Measurements from ENCODE around the gene OTOS.

Gene OTOS

DNA sequence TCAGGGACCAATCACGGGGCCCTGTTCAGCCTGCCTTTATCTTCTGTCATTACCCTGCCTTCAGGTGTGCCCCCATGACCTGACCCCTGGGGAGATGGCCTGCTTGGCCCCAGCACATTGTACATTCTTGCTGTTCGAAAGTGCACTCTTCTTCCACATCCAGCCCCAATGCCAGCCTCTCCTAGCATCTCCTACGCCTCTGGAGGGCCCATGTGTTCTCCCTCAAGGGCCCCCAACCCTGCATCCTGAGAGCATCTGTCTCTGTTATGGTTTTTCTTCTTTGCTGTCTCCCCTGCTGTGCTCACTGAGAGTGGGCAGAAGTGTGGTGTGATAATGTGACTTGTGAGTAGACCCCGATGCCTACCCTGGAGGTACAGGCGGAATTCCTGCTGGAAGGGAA lies 41.5 kb upstream of the OTOS start:
- H3K9ac ChIP-seq (ENCODE audit: low read depth, low read length, poor library complexity) = no peak overlapping the region
- WGBS, 2 donors (ENCODE audit: extremely low coverage in 2 of 2, insufficient read length in 2 of 2, insufficient replicate concordance in 1 of 2) = no CpG with 5 or more reads among the region's 5 CpGs
- no peak overlapping the region for H3K23ac ChIP-seq (ENCODE audit: low read depth, low read length, poor library complexity)
- no peak overlapping the region for H2AFZ ChIP-seq (ENCODE audit: low read length)
- DNase-seq (ENCODE audit: low spot score) = no peak
- no peak overlapping the region for H4K8ac ChIP-seq (ENCODE audit: low read depth, low read length)
- H3K4ac ChIP-seq (ENCODE audit: low read length) = no peak overlapping the region
- H3K4me1 ChIP-seq (ENCODE audit: control insufficient read depth in 2 of 2, insufficient read depth in 1 of 2, low read depth in 1 of 2, low read length in 2 of 2) = peaks cover 0 to 4% of the 10 kb centered on the region in 2 donors
- no peak overlapping the region for H3K14ac ChIP-seq (ENCODE audit: low read length)
- H2BK120ac ChIP-seq (ENCODE audit: low read depth, low read length) = no peak overlapping the region
- no peak overlapping the region for H2AK5ac ChIP-seq (ENCODE audit: low read depth, low read length)
- H3K27me3 ChIP-seq (ENCODE audit: control insufficient read depth in 3 of 3, insufficient read depth in 3 of 3, low read depth in 1 of 3, low read length in 3 of 3) = peaks cover 0 to 35% (median 0%) of the 10 kb centered on the region in 3 experiments
- H2BK5ac ChIP-seq (ENCODE audit: low read length) = no peak overlapping the region
- no peak overlapping the region for H3K27ac ChIP-seq (replicated peaks; ENCODE audit: low read length)
- peak overlapping the region; percentile 65 for H3K18ac ChIP-seq (ENCODE audit: low read length)
- H3K36me3 ChIP-seq (replicated peaks in 1 of 2; ENCODE audit: control insufficient read depth in 2 of 2, insufficient read depth in 2 of 2, low read length in 2 of 2) = no peaks in the 10 kb centered on the region
- no peak overlapping the region for H3K4me2 ChIP-seq (ENCODE audit: insufficient read depth, low read length, poor library complexity, severe bottlenecking)
- peak overlapping the region; percentile 30 for H2BK15ac ChIP-seq (ENCODE audit: low read length)
- no peak overlapping the region for H4K91ac ChIP-seq (ENCODE audit: low read depth, low read length, poor library complexity)
- H2BK12ac ChIP-seq (ENCODE audit: low read length) = no peak overlapping the region
- H3K9me3 ChIP-seq (replicated peaks in 1 of 2; ENCODE audit: control insufficient read depth in 2 of 2, insufficient read depth in 1 of 2, low read depth in 1 of 2, low read length in 2 of 2) = peaks cover 0 to 2% of the 10 kb centered on the region in 2 donors
- H3K79me1 ChIP-seq (ENCODE audit: low read depth, low read length) = no peaks in the 10 kb centered on the region
- H3K4me3 ChIP-seq (ENCODE audit: low read length in 2 of 2) = no peak overlapping the region

DNA sequence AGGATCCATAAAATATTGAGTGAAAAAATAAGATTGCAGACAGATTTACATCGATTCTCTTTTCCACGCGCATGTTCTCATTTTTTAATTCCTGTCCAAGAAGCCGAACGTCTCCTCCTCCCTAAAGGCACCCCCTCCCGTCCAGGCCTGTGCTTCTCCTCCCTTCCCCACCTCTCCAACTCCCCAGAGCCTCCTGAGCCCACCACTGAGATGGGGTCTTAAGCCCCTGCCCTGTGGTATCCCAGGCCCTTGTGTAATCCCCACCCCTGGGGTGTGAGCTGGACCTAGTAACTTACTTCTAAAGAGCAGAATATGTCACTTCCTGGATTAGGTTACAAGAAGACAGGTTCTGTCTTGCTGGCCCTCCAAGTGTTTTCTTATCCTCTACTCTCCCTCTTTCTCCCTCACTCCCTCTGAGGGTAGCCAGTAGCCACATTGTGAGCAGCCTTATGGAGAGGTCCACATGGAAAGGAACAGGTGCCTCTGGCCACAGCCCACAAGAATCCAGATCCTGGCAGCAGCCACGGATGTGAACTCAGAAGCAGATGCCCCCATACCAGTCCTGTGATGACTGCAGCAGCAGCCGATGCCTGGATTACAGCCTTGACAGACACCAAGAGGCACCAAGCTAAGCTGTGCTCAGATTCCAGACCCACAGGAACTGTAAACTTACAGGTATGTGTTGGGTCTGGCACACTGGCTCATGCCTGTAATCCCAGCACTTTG lies 39.6 kb upstream of the OTOS start:
- peaks cover 0 to 52% (median 0%) of the 10 kb centered on the region in 3 experiments for H3K27me3 ChIP-seq (ENCODE audit: control insufficient read depth in 3 of 3, insufficient read depth in 3 of 3, low read depth in 1 of 3, low read length in 3 of 3)
- H4K91ac ChIP-seq (ENCODE audit: low read depth, low read length, poor library complexity) = no peak overlapping the region
- H3K4me2 ChIP-seq (ENCODE audit: insufficient read depth, low read length, poor library complexity, severe bottlenecking) = no peak overlapping the region
- H3K14ac ChIP-seq (ENCODE audit: low read length) = no peak overlapping the region
- H3K23ac ChIP-seq (ENCODE audit: low read depth, low read length, poor library complexity) = no peak overlapping the region
- WGBS, 2 donors (ENCODE audit: extremely low coverage in 2 of 2, insufficient read length in 2 of 2, insufficient replicate concordance in 1 of 2) = no CpG with 5 or more reads among the region's 8 CpGs
- H3K9me3 ChIP-seq (replicated peaks in 1 of 2; ENCODE audit: control insufficient read depth in 2 of 2, insufficient read depth in 1 of 2, low read depth in 1 of 2, low read length in 2 of 2) = no peaks in the 10 kb centered on the region
- H3K79me1 ChIP-seq (ENCODE audit: low read depth, low read length) = no peaks in the 10 kb centered on the region
- H3K4ac ChIP-seq (ENCODE audit: low read length) = no peak overlapping the region
- DNase-seq (ENCODE audit: low spot score) = no peak
- H3K27ac ChIP-seq (replicated peaks; ENCODE audit: low read length) = no peak overlapping the region
- H2BK15ac ChIP-seq (ENCODE audit: low read length) = no peak overlapping the region
- H3K9ac ChIP-seq (ENCODE audit: low read depth, low read length, poor library complexity) = no peak overlapping the region
- no peak overlapping the region for H2BK120ac ChIP-seq (ENCODE audit: low read depth, low read length)
- no peak overlapping the region for H2AFZ ChIP-seq (ENCODE audit: low read length)
- no peak overlapping the region for H2AK5ac ChIP-seq (ENCODE audit: low read depth, low read length)
- no peak overlapping the region for H3K4me3 ChIP-seq (ENCODE audit: low read length in 2 of 2)
- H2BK12ac ChIP-seq (ENCODE audit: low read length) = no peak overlapping the region
- no peak overlapping the region for H2BK5ac ChIP-seq (ENCODE audit: low read length)
- no peaks in the 10 kb centered on the region for H3K36me3 ChIP-seq (replicated peaks in 1 of 2; ENCODE audit: control insufficient read depth in 2 of 2, insufficient read depth in 2 of 2, low read length in 2 of 2)
- H3K18ac ChIP-seq (ENCODE audit: low read length) = peak overlapping the region; percentile 53
- peaks cover 0 to 4% of the 10 kb centered on the region in 2 donors for H3K4me1 ChIP-seq (ENCODE audit: control insufficient read depth in 2 of 2, insufficient read depth in 1 of 2, low read depth in 1 of 2, low read length in 2 of 2)
- H4K8ac ChIP-seq (ENCODE audit: low read depth, low read length) = no peak overlapping the region

DNA sequence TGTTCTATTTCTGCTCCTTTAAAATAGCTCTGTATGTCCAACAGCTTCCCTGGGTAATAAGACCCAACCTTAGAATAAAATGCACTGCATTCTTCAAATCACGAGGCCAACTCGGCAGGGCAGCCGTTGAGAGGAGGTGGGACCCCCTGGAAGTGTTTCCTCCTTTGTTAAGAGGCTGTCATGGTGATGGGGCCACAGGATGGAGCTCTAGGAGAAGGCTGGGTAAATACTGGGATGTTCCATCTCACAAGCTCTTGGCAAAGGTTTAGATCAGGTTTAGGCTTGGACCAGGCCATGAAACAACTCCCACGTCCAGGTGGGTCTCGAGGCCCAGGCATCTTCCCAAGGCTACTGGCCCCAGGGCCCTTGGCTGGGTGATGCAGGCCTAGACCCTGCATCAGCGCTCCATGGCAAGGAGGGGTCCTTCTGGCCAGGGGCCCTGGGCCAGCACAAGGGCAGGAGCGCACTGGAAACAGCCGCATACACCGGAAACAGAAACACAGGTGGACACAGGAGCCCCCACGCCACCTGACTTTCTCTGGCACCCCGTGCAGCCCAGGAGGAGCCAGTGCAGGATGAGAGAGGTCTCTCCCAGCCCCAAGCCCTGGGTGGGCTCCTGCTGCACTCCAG lies 38.8 kb upstream of the OTOS start:
- Histone ChIP-seq H3K14ac (ENCODE audit: low read length) (no peak overlapping the region), H3K36me3 (replicated peaks in 1 of 2; ENCODE audit: control insufficient read depth in 2 of 2, insufficient read depth in 2 of 2, low read length in 2 of 2) (no peaks in the 10 kb centered on the region), H3K4ac (ENCODE audit: low read length) (peak overlapping the region; percentile 85), H3K27me3 (ENCODE audit: control insufficient read depth in 3 of 3, insufficient read depth in 3 of 3, low read depth in 1 of 3, low read length in 3 of 3) (peaks cover 0 to 53% (median 0%) of the 10 kb centered on the region in 3 experiments), H3K4me2 (ENCODE audit: insufficient read depth, low read length, poor library complexity, severe bottlenecking) (no peak overlapping the region), H2AK5ac (ENCODE audit: low read depth, low read length) (peak overlapping the region; percentile 82), H3K4me3 (ENCODE audit: low read length in 2 of 2) (no peak overlapping the region), H2BK15ac (ENCODE audit: low read length) (peak overlapping the region; percentile 82), H2BK5ac (ENCODE audit: low read length) (no peak overlapping the region), H3K9me3 (replicated peaks in 1 of 2; ENCODE audit: control insufficient read depth in 2 of 2, insufficient read depth in 1 of 2, low read depth in 1 of 2, low read length in 2 of 2) (no peaks in the 10 kb centered on the region), H3K79me1 (ENCODE audit: low read depth, low read length) (no peaks in the 10 kb centered on the region), H2BK120ac (ENCODE audit: low read depth, low read length) (no peak overlapping the region), H3K9ac (ENCODE audit: low read depth, low read length, poor library complexity) (no peak overlapping the region), H4K91ac (ENCODE audit: low read depth, low read length, poor library complexity) (no peak overlapping the region), H3K27ac (replicated peaks; ENCODE audit: low read length) (no peak overlapping the region), H2AFZ (ENCODE audit: low read length) (no peak overlapping the region), H3K23ac (ENCODE audit: low read depth, low read length, poor library complexity) (peak overlapping the region; percentile 77), H2BK12ac (ENCODE audit: low read length) (peak overlapping the region; percentile 48), H3K4me1 (ENCODE audit: control insufficient read depth in 2 of 2, insufficient read depth in 1 of 2, low read depth in 1 of 2, low read length in 2 of 2) (peaks cover 0 to 4% of the 10 kb centered on the region in 2 donors), H4K8ac (ENCODE audit: low read depth, low read length) (no peak overlapping the region), H3K18ac (ENCODE audit: low read length) (peak overlapping the region; percentile 89)
- WGBS, 2 donors (ENCODE audit: extremely low coverage in 2 of 2, insufficient read length in 2 of 2, insufficient replicate concordance in 1 of 2) = no CpG with 5 or more reads among the region's 11 CpGs
- no peak for DNase-seq (ENCODE audit: low spot score)

DNA sequence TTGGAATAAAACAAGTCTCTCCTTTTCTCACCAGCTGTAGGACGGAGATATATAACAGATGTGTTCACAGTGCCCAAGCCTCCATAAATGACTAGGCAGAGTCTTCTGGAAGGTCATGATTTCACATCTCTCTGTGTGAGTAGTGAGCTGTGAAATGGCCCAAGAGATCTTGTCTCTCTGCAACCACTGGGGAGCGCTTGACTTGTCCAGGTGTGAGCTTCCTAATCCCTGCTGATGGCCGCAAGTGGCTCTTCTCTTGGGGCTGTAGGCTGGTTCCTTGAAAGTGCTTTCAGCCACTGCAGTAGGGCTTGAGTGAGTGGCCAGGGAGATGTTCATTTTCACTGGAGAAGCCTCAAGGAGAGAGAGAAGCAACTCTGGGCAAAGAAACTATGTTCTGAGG lies 38.1 kb upstream of the OTOS start:
- H3K79me1 ChIP-seq (ENCODE audit: low read depth, low read length) = no peaks in the 10 kb centered on the region
- DNase-seq (ENCODE audit: low spot score) = no peak
- no peak overlapping the region for H2AK5ac ChIP-seq (ENCODE audit: low read depth, low read length)
- H3K18ac ChIP-seq (ENCODE audit: low read length) = no peak overlapping the region
- H2BK12ac ChIP-seq (ENCODE audit: low read length) = no peak overlapping the region
- H2BK5ac ChIP-seq (ENCODE audit: low read length) = no peak overlapping the region
- no peak overlapping the region for H2AFZ ChIP-seq (ENCODE audit: low read length)
- H3K9ac ChIP-seq (ENCODE audit: low read depth, low read length, poor library complexity) = no peak overlapping the region
- peaks cover 0 to 49% (median 0%) of the 10 kb centered on the region in 3 experiments for H3K27me3 ChIP-seq (ENCODE audit: control insufficient read depth in 3 of 3, insufficient read depth in 3 of 3, low read depth in 1 of 3, low read length in 3 of 3)
- H3K4me1 ChIP-seq (ENCODE audit: control insufficient read depth in 2 of 2, insufficient read depth in 1 of 2, low read depth in 1 of 2, low read length in 2 of 2) = peaks cover 0 to 6% of the 10 kb centered on the region in 2 donors
- H4K8ac ChIP-seq (ENCODE audit: low read depth, low read length) = no peak overlapping the region
- H3K23ac ChIP-seq (ENCODE audit: low read depth, low read length, poor library complexity) = no peak overlapping the region
- WGBS, 2 donors (ENCODE audit: extremely low coverage in 2 of 2, insufficient read length in 2 of 2, insufficient replicate concordance in 1 of 2) = no CpG with 5 or more reads among the region's 3 CpGs
- H4K91ac ChIP-seq (ENCODE audit: low read depth, low read length, poor library complexity) = no peak overlapping the region
- no peak overlapping the region for H3K4ac ChIP-seq (ENCODE audit: low read length)
- H3K9me3 ChIP-seq (replicated peaks in 1 of 2; ENCODE audit: control insufficient read depth in 2 of 2, insufficient read depth in 1 of 2, low read depth in 1 of 2, low read length in 2 of 2) = peaks cover 0 to 2% of the 10 kb centered on the region in 2 donors
- no peak overlapping the region for H3K27ac ChIP-seq (replicated peaks; ENCODE audit: low read length)
- no peak overlapping the region for H3K4me3 ChIP-seq (ENCODE audit: low read length in 2 of 2)
- H3K4me2 ChIP-seq (ENCODE audit: insufficient read depth, low read length, poor library complexity, severe bottlenecking) = no peak overlapping the region
- no peak overlapping the region for H3K14ac ChIP-seq (ENCODE audit: low read length)
- no peak overlapping the region for H2BK120ac ChIP-seq (ENCODE audit: low read depth, low read length)
- H2BK15ac ChIP-seq (ENCODE audit: low read length) = no peak overlapping the region
- H3K36me3 ChIP-seq (replicated peaks in 1 of 2; ENCODE audit: control insufficient read depth in 2 of 2, insufficient read depth in 2 of 2, low read length in 2 of 2) = no peaks in the 10 kb centered on the region

Data from neuronal stem cell (in vitro differentiated cells).